ENCODE results near the gene MALAT1.

MALAT1 gene

DNA sequence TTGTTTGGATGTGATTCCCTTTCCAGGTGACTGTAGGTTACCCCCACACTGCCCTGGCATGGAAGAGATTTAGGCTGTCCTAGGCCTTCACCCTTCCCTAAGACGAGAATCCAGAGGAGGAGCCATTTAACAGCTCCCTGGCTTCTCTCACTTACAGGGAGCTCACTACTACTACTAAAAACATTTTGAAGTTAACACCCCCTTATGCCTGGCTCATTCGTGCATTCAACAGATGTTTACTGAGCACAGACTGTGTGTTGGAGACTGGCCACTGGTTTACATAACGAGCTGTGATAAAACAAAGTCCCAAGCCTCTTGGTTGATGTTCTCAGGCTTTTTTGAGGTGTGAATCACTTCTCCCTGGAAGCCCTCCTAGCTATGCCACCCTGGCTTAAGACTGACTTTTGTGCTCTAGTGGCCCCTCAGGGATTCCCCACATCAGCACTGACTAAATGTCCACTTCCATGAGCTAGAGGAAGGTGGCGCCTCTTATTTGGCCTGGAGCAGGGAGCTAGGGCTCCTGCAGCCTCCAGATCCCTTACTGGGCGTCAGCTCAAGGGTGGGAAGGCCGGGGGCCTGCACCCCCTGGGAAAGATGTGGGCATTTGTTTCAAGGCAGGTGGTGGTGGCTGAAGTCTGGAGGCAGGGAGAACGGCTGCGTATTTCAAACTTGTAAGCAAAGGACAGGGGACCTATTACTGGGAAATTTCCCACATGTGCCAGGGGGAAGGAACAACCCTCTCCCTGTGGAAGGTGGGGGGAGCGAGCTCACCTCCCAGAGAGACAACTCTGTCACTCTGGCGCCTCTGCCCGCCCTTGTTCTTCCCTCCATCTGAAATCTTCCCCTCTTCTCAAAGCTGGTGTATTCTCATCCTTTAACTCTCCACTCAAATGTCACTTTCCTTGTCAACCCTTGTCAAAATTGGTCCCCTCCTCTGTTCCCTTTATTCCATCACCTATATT, 19.4 kb upstream of the MALAT1 start:
- no peak for DNase-seq

DNA sequence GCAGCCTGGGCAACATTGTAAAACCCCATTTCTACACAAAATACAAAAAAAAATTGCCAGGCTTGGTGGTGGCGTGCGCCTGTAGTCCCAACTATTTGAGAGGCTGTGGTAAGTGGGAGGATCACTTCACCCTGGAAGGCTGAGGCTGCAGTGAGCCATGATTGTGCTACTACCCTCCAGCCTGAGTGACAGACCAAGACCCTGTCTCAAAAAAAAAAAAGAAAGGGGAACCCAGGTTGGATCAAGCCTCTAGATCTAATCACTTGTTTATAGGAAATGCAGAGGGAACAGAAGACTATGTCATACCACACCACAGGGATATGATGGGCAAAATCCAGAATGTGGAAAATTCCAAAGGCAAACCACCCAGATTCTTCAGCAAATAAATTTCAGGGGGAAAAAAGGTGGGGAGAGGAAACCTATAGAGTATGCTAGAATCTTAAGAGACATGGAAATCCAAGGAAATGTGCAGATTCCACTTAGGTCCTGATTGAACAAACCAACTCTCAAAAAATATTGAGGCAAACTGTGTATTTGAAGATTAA, 16.5 kb upstream of the MALAT1 start:
- no peak for DNase-seq

DNA sequence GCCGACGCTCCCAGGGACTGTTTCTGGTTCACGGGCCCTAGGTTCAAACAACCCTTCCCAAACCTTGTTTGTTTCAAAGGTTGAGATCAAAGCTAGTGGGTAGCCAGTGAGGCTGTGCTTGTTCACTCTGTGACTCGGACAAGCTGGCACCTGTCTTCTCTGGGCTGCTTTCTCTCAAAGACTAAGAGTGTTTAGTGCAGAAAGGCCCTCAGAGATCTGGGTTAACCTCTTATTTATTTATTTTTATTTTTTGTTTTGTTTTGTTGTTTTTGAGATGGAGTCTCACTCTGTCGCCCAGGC, 13.0 kb upstream of the MALAT1 start:
- no peak for DNase-seq

DNA sequence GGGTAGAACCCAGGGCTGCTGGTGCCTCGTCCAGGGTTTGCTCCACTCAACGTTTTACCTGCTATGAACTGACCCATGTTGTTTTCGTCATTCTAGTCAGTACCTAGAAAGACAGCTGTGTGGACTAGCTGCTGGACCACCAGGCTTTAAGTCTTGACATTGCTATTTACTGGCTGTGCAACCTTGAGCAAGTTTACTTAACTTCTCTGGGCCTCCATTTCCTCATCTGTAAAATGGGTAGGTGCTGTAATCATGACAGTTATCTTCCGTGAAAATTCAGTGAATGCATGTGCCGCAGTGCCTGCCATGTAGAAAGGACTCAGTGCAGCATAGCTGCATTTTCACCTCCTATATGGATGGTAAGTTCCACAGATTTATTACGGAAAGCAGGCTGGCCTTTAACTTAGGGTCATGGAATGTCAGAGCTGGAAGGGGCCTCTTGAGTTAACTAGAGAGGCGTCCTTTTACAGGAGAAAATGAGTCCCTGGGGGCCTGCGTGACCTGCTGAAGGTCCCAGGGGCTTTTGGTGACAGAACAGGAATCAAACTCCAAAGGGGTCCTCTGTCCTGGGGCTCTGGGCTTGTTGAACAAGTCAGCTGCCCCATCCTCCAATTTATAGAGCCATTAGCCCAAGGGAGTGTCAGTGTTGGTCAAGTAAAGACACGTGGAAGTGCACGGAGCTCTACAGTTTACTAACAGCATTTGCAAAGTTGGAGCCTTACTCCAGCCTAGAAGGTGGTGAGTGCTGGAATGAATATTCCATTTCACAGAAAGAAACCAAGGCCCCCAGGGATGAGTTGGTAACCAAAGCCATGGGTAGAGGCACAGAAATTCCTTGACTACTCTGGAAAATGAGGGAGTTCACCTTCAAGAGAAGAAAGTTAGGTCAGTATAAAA, 12.0 kb upstream of the MALAT1 start:
- DNase-seq: no peak

DNA sequence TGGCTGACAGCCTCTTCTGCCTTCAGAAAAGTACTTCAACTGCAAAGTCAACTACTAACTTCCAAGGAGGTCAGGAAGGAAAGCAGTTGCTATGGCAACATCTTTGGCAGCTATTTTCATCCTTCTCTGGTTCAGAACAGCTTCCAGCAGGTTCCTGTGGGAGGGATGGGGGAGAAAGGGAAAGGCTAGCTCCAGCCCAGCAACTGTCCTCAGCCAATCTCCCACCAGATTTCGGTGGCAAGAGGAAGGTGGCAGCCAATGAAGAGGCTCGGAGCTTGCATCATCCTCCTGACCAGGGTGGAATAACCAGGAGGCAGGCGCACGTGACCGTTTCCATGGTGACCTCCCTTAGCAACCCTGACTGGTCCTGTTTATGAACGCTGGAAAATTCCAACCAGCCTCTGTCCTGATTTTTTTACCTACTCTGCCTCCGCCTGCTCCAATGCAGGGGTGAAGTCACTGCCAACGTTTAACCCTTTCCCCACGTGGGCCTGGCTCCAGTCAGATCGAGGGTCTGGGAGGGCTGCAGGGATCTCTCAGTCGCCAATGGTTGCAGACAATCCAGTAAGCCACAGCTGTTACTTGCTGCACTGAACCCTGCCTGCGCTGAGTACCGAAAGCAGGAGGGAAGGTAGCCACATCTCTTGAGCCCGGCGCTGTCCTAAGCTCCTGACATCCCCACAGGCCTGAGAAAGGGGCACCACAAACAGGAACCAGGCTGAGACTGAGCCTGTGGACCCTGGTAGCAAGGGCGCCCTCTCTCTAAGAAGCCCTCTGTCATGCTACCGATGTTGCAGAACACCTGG, 11.2 kb upstream of the MALAT1 start:
- peak; percentile 95 for DNase-seq

DNA sequence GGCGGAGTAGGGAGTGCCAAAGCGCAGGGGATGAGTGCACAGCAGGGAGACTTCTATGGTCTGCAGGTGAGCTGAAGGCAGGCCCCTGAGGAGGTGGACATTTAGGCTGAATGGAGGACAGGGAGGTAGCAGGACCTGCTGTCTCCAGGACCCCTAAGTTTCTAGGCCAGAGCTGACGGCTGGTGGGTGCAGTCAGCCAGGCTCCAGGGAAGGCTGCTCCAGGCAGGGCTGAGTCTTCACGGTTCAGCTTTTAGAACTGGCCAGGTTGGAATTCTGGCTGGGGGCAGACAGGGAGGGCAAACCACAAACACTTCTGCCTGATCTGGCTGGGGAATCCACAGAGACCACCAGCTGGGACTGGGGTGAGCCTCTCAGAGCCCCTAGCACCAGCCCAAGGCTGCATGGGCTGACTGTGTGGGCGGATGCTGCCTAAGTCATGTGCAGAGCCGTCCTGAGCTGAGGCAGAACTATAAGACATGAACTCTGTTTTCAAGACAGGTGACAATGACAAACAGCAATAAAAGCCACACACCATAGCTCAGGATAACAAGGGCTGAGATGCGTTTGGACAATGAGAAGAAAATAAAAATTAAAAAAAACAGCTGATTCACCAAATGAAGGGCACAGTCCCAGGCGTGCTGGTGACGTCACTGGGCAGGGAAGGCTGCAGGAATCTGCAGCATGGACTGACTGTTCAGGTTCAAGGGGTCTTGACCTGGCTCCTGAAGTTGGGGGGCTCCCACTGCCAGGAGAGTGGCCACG, 10.4 kb upstream of the MALAT1 start:
- no peak for DNase-seq

DNA sequence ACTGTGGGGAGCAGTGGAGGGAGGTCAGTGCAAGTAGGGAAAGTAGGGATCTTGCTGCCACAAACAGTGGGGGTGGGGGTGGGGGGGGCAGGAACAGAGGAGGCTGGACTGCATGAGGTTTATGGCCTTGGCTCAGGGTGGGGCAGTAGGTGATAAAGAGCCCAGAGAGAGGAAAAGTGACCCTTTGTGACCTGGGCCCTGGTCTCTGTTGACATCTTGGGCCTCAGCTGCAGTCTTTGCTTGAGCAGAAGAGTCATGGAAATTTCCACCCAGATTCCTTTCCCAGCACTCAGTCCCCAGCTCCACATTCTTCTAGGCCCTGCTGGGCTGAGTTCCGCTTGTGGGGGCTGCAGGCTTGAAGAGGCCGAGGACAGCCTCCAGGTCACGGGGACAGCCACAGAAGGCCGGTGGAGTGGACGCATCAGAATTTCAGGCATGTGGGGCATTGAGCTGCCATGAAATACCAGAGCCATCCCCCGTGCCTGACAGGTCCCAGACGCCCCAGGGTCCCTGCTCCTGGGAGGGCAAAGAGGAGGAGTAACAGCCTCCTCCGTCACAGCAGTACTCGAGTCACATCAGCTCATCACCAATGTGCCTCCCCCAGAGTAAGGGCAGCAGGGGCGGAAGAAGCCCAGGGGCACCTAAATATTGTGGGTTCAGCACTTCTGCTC, 9.7 kb upstream of the MALAT1 start:
- DNase-seq: no peak

DNA sequence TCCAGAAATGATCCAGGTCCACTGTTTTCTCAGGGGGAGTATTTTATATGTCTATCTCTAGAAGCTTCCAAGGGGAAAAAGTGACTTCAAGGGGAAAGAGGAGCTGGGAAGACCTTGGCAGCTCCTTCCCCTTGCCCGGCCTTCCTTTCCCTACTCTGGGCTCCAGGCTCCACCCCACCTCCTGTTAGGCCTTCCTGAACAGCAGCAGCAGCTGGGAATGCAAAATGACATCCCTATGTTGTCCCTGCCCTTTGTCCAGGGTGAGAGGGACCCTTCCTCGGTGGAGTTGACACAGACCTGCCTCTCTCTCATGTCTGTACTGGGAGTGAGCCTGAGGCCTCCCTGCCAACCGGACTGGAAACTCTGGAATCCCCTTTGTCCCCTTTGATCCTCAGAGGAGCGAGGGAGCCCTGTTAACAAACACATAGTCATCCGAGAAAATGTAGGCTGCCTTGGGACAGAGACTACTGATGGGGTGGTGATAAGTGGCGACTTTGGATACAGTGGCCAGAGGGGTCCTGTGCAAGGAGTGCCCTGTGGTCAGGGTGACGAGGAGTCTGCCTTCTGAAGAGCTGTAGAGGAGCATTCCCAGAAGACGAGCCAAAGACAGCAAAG, 9.0 kb upstream of the MALAT1 start:
- DNase-seq: no peak

DNA sequence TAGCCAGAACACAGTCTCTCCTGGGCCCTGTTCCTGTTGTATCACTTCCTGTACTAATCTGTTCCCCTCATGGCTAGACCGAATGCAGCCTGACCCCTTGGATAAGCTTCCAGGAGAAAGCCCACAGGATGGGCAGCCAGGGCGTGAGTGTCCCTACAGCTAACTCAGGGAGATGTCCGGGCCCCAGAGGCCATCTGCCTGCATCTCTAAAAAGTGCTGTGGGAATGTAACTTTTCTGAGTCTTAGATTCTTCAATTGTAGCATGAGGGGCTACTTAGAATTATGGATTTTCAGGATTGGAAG, 7.7 kb upstream of the MALAT1 start:
- DNase-seq: no peak

DNA sequence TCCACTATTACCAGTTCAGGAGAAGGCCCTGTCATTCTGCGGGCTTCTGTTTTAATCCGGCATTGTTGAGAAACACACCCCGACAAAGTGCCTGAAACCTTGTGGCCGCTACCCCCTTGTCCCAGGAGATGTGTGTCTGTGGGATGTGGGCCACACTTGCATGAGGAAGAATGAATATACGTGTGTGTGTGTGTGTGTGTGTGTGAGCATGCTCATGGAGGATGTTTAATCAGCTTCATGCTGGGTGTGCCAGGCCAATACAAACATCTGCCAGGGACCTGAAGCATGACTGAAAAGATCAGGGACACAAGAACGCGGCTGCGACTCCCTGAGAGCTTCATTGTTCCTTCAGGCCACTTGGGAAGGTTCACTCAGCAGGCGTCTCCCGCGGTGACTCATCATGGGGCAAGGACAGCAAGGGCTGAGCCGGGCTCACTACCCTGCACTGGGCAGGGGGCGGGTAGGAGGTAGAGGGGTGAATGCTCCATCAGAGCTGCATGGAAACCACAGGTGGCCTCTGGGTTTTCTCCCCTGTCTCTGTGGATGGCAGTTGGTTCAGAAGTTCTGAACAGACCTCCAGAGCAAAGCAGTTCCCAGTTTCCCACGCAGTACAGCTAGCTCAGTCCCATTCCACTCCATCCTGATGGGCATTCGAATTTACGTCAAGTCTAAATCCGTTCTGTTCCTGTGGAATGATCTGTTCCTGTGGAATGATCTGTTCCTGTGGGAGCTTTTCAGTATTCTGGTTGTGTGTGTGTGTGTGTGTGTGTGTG, 7.0 kb upstream of the MALAT1 start:
- peak; percentile 88 for DNase-seq

DNA sequence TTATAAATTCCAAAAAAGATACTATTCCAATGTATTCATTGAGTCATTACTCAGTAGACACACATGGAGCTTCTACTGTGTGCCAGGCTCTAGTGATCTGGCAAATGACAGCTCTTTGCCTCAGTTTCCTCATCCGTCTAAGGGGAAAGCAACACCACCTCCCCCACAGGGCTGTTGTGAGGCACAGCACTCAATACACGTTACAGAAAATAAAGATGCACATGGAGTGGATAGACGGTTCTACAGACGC, 6.5 kb upstream of the MALAT1 start:
- DNase-seq: no peak

DNA sequence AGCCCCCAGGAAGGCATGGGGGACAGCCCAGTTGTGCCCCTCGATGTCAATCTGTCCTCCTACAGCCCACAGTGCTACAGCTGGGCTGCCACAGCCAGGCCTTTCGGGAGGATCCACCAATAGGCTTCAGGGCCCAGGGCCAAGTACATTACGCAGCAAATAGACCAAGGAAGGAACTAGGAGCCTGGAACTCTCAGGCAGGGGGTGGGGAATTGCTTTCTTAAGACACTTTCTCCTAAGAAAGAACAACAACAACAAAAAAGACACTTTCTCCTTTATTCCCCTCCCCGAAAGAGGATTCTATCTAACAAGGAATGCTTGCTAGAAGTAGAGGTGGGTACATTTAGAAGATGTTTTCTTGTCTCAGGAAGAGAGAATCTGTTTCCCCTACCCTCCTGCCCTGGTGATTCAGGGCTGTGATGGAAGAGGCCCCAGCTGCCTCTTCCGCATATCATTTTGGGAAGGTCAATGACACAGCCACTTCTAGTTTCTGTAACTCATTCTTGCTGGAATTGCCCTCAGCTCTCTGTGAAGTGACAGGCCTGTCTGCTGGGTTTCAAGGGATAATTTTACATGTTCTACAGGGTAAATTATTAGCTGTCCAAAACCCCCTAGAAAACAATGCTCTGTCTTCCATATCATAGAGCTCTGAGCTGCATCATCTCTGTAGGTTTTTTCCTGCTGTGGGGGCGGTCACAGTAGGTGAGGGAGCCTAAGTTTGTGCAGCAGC, 6.0 kb upstream of the MALAT1 start:
- DNase-seq: peak; percentile 82

DNA sequence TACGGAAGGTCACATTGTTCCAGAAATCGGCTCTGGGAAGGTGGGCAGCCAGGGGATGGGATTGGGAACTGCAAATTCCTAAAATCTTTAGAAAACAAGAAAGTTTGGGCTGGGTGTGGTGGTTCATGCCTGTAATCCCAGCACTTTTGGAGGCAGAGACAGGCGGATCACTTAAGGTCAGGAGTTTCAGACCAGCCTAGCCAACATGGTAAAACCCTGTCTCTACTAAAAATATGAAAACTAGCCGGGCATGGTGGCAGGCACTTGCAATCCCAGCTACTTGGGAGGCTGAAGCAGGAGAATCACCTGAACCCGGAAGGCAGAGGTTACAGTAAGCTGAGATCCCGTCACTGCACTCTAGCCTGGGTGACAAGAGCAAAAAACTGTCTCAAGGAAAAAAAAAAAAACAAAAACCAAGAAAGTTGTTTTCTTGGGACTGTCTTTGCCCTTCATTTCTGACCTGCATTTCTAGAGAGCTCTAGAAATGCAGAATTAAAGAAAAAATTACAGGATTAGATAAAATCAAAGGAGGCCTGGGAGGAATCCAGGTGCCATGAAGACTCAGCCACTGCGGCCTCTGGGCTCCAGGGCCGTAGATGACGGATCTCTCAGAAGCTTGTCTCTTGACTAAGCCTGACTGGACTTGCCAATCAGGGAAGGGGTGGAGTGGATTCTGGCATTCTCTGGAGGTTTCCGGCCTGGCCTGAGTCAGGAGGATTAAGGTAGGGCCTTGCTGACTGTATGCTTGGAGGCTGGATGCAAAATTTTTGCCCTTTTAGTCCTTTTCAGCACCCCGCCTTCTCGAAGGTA, 5.3 kb upstream of the MALAT1 start:
- DNase-seq: no peak

DNA sequence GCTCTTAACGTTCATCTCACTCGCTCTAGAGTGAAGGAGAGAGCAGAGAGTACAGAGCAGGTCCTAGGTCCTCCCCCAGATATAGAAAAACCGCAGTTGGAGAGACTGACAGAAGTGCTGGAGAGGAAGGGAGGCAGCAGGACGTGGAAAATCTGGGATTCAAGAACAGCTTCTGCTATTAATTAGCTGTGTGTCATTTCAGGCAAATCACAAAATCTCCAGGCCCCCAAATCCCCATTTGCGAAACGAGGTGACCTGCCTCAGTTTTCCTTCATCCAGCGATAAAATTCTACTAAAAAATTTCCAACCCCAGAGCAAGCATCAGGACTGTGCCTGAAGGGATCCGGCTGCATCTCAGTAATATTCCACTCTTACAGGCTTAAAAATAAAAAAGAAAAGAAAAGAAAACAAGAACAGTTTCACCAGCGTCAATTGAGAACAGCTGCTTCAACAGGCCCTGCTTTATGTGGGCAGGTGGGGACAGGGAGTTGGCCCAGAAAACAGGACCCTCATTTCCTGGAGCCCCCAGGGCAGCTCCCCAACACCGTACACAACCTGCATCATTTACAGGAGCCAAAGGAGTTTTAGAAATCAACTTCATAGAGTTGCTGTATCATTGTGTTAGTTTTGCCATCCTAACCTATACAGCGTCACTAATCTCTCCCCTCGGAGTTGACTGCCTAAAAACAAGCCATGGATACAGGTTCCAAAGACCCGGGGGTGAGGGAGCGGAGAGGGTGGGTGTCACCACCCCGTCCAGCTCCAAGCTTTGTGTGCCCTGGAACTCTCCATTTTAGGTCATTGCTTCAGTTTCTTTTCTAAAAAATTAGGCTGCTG, 2.3 kb upstream of the MALAT1 start:
- DNase-seq: no peak

DNA sequence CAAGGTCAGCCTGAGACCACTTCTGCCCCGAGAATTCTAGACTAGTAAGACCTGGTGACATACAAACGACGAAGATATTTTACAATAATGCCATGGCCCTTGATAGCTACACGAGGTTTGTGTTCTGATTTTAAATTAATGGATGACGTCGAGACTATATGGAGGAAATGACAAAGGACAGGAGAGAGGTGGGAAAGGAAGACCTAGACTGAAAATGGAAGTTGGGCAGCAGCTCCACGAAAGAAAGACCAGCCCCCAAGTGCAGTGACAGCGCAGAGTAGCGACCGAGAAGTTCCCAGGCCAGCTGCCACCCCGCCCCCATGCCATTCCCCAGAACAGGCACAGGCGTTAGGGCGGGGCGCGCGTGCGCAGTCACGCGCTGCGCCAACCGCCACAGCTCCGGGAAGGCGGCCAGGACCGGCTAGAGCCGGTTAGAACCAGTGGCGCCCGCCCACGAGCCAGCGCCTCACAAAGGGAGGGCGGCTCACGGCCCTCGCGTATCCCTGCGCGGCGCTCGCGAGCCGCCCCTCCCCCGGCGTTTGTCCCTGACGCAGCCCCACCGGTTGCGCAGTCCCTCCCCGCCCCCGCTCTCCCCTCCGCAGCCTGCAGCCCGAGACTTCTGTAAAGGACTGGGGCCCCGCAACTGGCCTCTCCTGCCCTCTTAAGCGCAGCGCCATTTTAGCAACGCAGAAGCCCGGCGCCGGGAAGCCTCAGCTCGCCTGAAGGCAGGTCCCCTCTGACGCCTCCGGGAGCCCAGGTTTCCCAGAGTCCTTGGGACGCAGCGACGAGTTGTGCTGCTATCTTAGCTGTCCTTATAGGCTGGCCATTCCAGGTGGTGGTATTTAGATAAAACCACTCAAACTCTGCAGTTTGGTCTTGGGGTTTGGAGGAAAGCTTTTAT, 1.5 kb upstream of the MALAT1 start:
- DNase-seq: peak; percentile 99

DNA sequence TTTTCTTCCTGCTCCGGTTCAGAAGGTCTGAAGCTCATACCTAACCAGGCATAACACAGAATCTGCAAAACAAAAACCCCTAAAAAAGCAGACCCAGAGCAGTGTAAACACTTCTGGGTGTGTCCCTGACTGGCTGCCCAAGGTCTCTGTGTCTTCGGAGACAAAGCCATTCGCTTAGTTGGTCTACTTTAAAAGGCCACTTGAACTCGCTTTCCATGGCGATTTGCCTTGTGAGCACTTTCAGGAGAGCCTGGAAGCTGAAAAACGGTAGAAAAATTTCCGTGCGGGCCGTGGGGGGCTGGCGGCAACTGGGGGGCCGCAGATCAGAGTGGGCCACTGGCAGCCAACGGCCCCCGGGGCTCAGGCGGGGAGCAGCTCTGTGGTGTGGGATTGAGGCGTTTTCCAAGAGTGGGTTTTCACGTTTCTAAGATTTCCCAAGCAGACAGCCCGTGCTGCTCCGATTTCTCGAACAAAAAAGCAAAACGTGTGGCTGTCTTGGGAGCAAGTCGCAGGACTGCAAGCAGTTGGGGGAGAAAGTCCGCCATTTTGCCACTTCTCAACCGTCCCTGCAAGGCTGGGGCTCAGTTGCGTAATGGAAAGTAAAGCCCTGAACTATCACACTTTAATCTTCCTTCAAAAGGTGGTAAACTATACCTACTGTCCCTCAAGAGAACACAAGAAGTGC, 661 bp upstream of the MALAT1 start:
- peak; percentile 67 for DNase-seq

DNA sequence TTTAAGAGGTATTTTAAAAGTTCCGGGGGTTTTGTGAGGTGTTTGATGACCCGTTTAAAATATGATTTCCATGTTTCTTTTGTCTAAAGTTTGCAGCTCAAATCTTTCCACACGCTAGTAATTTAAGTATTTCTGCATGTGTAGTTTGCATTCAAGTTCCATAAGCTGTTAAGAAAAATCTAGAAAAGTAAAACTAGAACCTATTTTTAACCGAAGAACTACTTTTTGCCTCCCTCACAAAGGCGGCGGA, 193 bp upstream of the MALAT1 start:
- DNase-seq: no peak

Data from MV-4-11 (cell line).